ENCODE data around the gene PRKAR2B. TPM values are rescaled to one million over a fixed set of nuclear protein-coding genes. Genes with fewer than 3 reads are reported as not detected.

PRKAR2B gene
- total RNA-seq, 1 donor from 2014 or later: 7.8 TPM

DNA sequence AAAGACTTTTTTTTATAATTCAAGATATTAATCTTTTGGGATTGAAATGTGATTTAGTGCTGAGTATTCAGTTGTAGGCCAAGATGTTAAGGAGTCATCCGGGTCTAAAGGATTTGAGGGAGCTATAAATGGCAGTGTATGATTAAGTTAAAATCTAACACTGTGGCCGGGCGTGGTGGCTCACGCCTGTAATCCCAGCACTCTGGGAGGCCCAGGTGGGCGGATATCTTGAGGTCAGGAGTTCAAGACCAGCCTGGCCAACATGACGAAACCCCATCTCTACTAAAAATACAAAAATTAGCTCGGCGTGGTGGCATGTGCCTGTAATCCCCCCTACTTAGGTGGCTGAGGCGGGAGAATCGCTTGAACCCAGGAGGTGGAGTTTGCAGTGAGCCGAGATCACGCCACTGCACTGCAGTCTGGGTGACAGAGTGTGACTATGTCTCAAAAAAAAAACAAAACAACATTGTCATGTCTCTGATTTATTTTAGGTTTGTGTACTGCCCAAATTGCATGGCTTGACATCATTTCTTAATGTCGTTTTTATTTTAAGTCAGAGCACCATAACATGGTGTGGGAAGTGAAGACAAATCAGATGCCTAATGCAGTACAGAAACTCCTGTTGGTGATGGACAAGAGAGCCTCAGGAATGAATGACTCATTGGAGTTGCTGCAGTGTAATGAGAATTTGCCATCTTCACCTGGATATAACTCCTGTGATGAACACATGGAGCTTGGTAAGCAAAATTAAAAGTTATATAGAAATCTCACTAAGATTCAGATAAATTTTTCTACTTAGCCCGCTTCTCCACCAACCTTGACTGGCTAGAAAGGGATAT lies 135.0 kb downstream of the PRKAR2B start:
- TF ChIP-seq, protein P1, sequence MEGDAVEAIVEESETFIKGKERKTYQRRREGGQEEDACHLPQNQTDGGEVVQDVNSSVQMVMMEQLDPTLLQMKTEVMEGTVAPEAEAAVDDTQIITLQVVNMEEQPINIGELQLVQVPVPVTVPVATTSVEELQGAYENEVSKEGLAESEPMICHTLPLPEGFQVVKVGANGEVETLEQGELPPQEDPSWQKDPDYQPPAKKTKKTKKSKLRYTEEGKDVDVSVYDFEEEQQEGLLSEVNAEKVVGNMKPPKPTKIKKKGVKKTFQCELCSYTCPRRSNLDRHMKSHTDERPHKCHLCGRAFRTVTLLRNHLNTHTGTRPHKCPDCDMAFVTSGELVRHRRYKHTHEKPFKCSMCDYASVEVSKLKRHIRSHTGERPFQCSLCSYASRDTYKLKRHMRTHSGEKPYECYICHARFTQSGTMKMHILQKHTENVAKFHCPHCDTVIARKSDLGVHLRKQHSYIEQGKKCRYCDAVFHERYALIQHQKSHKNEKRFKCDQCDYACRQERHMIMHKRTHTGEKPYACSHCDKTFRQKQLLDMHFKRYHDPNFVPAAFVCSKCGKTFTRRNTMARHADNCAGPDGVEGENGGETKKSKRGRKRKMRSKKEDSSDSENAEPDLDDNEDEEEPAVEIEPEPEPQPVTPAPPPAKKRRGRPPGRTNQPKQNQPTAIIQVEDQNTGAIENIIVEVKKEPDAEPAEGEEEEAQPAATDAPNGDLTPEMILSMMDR (IDR thresholded peaks at IDR 0.05; ENCODE audit: unreplicated experiment): no peak
- Mint-ChIP-seq H3K27ac (peak overlapping the region; percentile 81), H3K36me3 (peaks cover 16% of the 10 kb centered on the region), H3K9me3 (no peaks in the 10 kb centered on the region), H3K4me1 (peaks cover 19% of the 10 kb centered on the region), H3K27me3 (ENCODE audit: low read depth) (no peaks in the 10 kb centered on the region), H3K4me3 (no peak overlapping the region)
- no peak for DNase-seq (ENCODE audit: low spot score in 2 of 2, unreplicated experiment in 2 of 2)

DNA sequence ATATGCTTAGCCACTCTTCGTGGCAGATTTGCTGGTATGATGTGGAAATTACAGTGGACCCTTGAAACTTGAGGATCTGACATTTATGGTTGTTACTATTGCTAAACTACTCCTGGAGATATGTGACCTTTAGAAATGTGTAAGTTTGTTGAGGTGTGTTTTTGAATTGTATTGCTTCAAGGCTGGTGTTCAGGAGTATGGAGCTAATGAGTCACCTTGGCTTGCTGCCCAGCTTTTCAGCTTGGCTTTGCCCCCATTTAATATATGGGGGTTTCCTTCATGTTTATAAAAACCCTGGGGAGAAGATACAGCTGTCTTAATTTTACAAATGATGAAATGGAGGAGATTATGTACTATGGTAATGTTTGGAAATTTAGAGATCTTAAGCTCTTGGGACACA lies 135.9 kb downstream of the PRKAR2B start:
- peak overlapping the region; percentile 81 for H3K27ac Mint-ChIP-seq
- no peaks in the 10 kb centered on the region for H3K9me3 Mint-ChIP-seq
- no peak for DNase-seq (ENCODE audit: low spot score in 2 of 2, unreplicated experiment in 2 of 2)

DNA sequence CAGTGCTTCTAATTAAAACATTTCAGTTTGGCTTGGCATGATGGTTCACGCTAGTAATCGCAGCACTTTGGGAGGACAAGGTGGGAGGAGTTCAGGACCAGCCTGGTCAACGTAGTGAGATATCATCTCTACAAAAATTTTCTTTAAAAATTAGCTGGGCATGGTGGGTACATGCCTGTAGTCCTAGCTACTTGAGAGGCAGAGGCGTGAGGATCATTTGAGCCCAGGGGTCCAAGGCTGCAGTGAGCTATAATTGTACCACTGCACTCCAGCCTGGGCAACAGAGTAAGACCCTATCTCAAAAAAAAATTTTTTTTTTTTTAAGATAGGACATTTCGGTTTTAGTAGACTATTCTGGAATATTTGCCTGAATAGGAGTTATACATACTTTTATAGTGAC lies 136.7 kb downstream of the PRKAR2B start:
- peak overlapping the region; percentile 81 for H3K27ac Mint-ChIP-seq
- peaks cover 17% of the 10 kb centered on the region for H3K4me1 Mint-ChIP-seq
- no peak overlapping the region for H3K4me3 Mint-ChIP-seq

More for the DNA sequence above, 135.9 kb downstream of the PRKAR2B start:
- H3K4me1 Mint-ChIP-seq: peaks cover 17% of the 10 kb centered on the region
- TF ChIP-seq, protein P1 (IDR thresholded peaks at IDR 0.05; ENCODE audit: unreplicated experiment): no peak
- H3K36me3 Mint-ChIP-seq: peaks cover 24% of the 10 kb centered on the region
- H3K4me3 Mint-ChIP-seq: no peak overlapping the region
- no peaks in the 10 kb centered on the region for H3K27me3 Mint-ChIP-seq (ENCODE audit: low read depth)

DNA sequence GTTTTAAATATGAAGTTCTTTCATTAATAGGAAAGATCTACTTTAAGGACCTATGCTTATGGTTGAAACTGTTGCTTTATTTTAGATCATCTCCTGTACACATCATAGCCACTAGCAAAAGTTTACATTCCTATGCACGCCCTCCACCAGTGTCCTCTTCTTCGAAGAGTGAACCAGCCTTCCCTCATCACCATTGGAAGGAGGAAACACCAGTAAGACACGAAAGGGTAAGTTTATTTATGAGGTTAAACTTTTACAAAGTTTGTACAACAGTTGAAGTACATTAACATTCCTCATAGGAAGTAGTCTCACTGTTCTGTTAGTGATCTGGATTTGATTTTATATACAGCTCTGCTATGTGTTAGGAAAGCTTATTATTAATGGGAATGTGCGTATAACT lies 141.2 kb downstream of the PRKAR2B start:
- Mint-ChIP-seq H3K4me1 (peaks cover 4% of the 10 kb centered on the region), H3K9me3 (no peaks in the 10 kb centered on the region), H3K27ac (peak overlapping the region; percentile 8), H3K36me3 (peaks cover 53% of the 10 kb centered on the region), H3K4me3 (no peak overlapping the region), H3K27me3 (ENCODE audit: low read depth) (no peaks in the 10 kb centered on the region)
- TF ChIP-seq, protein P1 (IDR thresholded peaks at IDR 0.05; ENCODE audit: unreplicated experiment): no peak
- no peak for DNase-seq (ENCODE audit: low spot score in 2 of 2, unreplicated experiment in 2 of 2)

More for the DNA sequence above, 136.7 kb downstream of the PRKAR2B start:
- no peak for DNase-seq (ENCODE audit: low spot score in 2 of 2, unreplicated experiment in 2 of 2)
- no peaks in the 10 kb centered on the region for H3K27me3 Mint-ChIP-seq (ENCODE audit: low read depth)
- H3K36me3 Mint-ChIP-seq: peaks cover 29% of the 10 kb centered on the region
- no peaks in the 10 kb centered on the region for H3K9me3 Mint-ChIP-seq
- TF ChIP-seq, protein P1 (IDR thresholded peaks at IDR 0.05; ENCODE audit: unreplicated experiment): no peak

DNA sequence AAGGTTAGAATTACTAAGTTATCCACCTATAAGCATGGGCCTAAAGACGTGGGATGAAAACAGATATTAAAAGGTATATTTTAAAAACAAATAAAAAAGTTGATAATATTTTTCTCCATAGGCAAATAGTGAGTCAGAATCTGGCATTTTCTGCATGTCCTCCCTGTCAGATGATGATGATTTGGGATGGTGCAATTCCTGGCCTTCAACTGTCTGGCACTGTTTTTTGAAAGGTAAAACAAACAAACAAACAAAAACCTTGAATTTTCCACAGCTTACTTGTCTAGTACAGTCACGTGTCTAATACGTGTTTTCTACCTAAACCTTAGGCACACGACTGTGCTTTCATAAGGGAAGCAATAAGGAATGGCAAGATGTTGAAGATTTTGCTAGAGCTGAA lies 141.7 kb downstream of the PRKAR2B start:
- Mint-ChIP-seq H3K36me3 (peaks cover 48% of the 10 kb centered on the region), H3K4me3 (no peak overlapping the region), H3K9me3 (no peaks in the 10 kb centered on the region), H3K4me1 (no peaks in the 10 kb centered on the region), H3K27ac (no peak overlapping the region), H3K27me3 (ENCODE audit: low read depth) (no peaks in the 10 kb centered on the region)
- no peak for DNase-seq (ENCODE audit: low spot score in 2 of 2, unreplicated experiment in 2 of 2)
- TF ChIP-seq, protein P1 (IDR thresholded peaks at IDR 0.05; ENCODE audit: unreplicated experiment): no peak

Measured in mesothelial cell of epicardium (in vitro differentiated cells).